Activated T-helper 1 cell treated with Interleukin-2 at 50 U/mL for 16 hours (primary cell): ENCODE data around the gene RHOA.

Experiments
- DNase-seq: peaks from one replicate; pipeline ENCODE4 v3.0.0-alpha.2; 2020; ENCODE audit warnings: low read depth

Gene RHOA

GRCh38 chr3:49324768-49325167 lies 87.0 kb downstream of the RHOA start:
- no peak for DNase-seq

DNA sequence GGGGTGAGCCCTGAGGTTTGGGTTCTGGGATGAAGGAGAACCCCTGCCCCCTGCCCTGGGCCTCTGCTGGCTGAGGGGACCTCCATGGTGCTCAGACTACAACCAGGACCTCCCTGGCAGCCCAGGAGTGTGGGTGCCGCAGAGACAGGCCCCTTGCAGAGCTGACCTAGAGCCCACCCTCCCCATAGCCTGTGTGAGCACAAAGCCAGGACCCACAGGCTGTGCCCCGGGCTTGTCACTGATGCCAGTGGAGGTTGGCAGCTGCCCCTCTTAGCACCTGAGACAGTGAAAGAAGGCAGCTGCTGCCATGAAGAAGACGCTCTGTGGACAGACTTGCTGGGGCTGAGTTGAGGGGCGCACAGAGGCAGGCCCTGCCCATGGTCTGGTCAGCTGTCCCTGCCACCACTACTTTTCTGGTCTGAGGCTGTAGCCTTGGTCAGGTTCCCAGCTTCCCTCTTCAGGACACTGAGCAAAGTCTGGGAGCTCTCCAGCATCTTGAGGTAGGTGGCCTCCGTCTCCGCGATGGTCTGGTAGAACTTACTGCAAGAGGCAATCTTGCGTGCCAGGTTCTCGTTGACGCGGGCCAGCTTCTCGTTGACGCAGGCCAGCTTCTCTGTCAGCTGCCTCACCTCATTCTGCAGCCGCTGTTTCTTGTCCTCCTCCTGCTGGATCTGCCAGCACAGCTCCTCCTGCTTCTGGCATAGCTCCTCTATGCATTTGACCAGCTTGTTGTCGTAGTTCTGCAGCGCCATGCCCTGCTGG lies 94.9 kb downstream of the RHOA start:
- no peak for DNase-seq

GRCh38 chr3:49313896-49314688 lies 97.7 kb downstream of the RHOA start:
- DNase-seq = no peak

- DNase-seq = no peak
Observed at GRCh38 chr3:49311283-49311682, 100.5 kb downstream of the RHOA start.

DNA sequence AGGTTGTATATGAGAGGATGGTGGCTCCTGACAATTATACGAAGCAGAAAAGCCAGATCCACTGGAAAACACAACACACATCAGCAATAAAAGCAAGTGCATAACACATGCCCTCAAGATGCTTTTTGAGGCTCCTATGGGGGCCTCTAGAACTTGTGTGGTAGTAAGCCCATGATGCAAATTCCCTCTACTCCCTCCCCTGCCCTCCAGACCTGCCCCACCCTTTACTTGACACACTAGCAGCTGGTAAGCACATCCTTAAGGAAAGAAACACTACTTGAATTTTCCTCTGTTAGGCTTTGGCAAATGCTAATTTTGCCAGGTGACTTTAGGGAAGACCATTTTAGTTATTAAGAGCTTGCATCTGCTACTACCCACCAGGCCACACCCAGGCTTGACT lies 101.1 kb downstream of the RHOA start:
- DNase-seq = no peak
